ENCODE data around the gene GALNT3.

GALNT3 gene

GRCh38 chr2:165793779-165794535, at the start of gene GALNT3:
TSS of gene GALNT3 (minus strand) at chr2:165794247. CDS start at chr2:165770700, 23,547 bp downstream.
- DNase-seq (ENCODE audit: low read depth), result peak; percentile 15

- DNase-seq (ENCODE audit: low read depth), result no peak
Observed at GRCh38 chr2:165843351-165843750, 49.3 kb upstream of the GALNT3 start.

GRCh38 chr2:165840333-165840958, 46.4 kb upstream of the GALNT3 start:
- no peak for DNase-seq (ENCODE audit: low read depth)

- no peak for DNase-seq (ENCODE audit: low read depth)
Observed at GRCh38 chr2:165839610-165840009, 45.6 kb upstream of the GALNT3 start.

GRCh38 chr2:165837122-165837521, 43.1 kb upstream of the GALNT3 start:
- DNase-seq (ENCODE audit: low read depth), result no peak

GRCh38 chr2:165835363-165835762, 41.3 kb upstream of the GALNT3 start:
- DNase-seq (ENCODE audit: low read depth), result no peak

- DNase-seq (ENCODE audit: low read depth), result no peak
Observed at GRCh38 chr2:165833156-165833555, 39.1 kb upstream of the GALNT3 start.

- no peak for DNase-seq (ENCODE audit: low read depth)
Observed at GRCh38 chr2:165827921-165828276, 33.9 kb upstream of the GALNT3 start.

- no peak for DNase-seq (ENCODE audit: low read depth)
Observed at GRCh38 chr2:165827016-165827920, 33.2 kb upstream of the GALNT3 start.

GRCh38 chr2:165825041-165825440, 31.0 kb upstream of the GALNT3 start:
- DNase-seq (ENCODE audit: low read depth), result no peak

- no peak for DNase-seq (ENCODE audit: low read depth)
Observed at GRCh38 chr2:165820296-165820695, 26.2 kb upstream of the GALNT3 start.

GRCh38 chr2:165818920-165819319, 24.9 kb upstream of the GALNT3 start:
- DNase-seq (ENCODE audit: low read depth), result no peak

GRCh38 chr2:165815299-165816141, 21.5 kb upstream of the GALNT3 start:
- DNase-seq (ENCODE audit: low read depth), result no peak

GRCh38 chr2:165814473-165814872, 20.4 kb upstream of the GALNT3 start:
- DNase-seq (ENCODE audit: low read depth), result no peak

- no peak for DNase-seq (ENCODE audit: low read depth)
Observed at GRCh38 chr2:165811592-165812370, 17.7 kb upstream of the GALNT3 start.

GRCh38 chr2:165810418-165810817, 16.4 kb upstream of the GALNT3 start:
- DNase-seq (ENCODE audit: low read depth), result no peak

GRCh38 chr2:165804719-165805118, 10.7 kb upstream of the GALNT3 start:
- DNase-seq (ENCODE audit: low read depth), result no peak

GRCh38 chr2:165803123-165803760, 9.2 kb upstream of the GALNT3 start:
- no peak for DNase-seq (ENCODE audit: low read depth)

- no peak for DNase-seq (ENCODE audit: low read depth)
Observed at GRCh38 chr2:165801176-165801575, 7.1 kb upstream of the GALNT3 start.

GRCh38 chr2:165796819-165797530, 2.9 kb upstream of the GALNT3 start:
- DNase-seq (ENCODE audit: low read depth), result no peak

Measured in activated T-helper 1 cell treated with Interleukin-2 at 50 U/mL for 16 hours (primary cell).